ENCODE measurements around the gene MAP2K2. TPM values are rescaled to one million over a fixed set of nuclear protein-coding genes. Genes with fewer than 3 reads are reported as not detected.

Gene MAP2K2
- total RNA-seq, 1 donor from 2014 or later = 123 TPM

DNA sequence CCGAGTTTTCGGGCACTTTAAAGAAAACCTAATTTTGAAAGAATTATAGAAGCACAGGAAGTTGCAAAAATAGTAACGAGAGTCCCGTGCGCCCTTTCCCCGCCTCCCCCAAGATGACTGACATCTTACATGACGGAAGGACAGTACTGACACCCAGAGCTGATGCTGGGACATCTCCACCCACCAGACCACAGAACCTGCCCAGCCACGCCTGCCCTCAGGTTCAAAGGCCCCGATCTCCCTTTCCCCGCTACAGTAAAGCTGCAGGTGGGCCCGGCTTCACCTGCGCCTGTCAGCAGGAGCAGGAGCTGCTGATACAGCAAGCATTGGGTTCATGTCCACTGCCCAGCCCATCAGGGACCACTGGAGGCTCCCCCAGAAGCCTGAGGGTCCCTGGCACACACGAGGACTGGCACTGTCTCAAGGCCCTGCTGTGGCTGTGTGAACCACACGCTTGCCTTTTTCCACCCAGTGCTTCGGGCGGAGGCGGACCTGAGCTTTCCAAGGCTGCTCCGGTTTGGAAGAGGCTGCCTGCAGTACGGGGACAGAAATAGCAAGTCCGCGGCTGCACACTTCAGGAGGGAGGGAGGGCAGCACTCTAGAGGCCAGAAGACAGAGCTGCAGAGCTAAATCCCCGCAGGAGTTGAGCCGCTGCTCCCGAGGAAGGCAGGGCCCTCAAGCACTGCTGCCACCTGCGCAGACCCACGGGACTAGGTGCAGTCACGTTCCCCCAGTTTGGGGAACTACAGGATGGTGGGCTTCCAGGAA lies 8.7 kb downstream of the MAP2K2 start:
- DNase-seq (ENCODE audit: low read depth) = no peak
- H3K4me3 ChIP-seq (ENCODE audit: low read depth, low read length) = no peak overlapping the region
- TF ChIP-seq, protein P1, sequence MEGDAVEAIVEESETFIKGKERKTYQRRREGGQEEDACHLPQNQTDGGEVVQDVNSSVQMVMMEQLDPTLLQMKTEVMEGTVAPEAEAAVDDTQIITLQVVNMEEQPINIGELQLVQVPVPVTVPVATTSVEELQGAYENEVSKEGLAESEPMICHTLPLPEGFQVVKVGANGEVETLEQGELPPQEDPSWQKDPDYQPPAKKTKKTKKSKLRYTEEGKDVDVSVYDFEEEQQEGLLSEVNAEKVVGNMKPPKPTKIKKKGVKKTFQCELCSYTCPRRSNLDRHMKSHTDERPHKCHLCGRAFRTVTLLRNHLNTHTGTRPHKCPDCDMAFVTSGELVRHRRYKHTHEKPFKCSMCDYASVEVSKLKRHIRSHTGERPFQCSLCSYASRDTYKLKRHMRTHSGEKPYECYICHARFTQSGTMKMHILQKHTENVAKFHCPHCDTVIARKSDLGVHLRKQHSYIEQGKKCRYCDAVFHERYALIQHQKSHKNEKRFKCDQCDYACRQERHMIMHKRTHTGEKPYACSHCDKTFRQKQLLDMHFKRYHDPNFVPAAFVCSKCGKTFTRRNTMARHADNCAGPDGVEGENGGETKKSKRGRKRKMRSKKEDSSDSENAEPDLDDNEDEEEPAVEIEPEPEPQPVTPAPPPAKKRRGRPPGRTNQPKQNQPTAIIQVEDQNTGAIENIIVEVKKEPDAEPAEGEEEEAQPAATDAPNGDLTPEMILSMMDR (conservative IDR thresholded peaks at IDR 0.05; ENCODE audit: low read depth, low read length) = no peak

DNA sequence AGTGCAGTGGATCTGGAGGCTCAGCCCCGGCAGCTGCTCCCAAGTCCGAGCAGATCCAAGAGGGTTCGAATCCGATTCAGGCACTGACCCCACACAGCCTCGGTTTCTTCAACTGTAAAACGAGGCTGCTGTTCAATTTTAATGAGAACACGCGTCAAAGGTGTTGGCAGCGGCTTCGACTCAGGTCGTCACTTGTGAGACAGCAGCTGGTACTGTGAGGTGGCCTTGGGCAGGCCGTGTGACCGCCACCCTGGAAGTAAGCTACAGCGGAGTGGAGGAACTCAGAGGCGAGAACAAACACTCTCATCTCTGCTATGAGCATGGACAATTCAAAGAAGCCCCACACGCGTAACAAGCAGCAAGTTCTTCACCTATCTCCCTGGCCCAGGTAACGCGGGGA lies 9.7 kb downstream of the MAP2K2 start:
- no peak for DNase-seq (ENCODE audit: low read depth)
- TF ChIP-seq, protein P1 (conservative IDR thresholded peaks at IDR 0.05; ENCODE audit: low read depth, low read length) = no peak
- no peak overlapping the region for H3K4me3 ChIP-seq (ENCODE audit: low read depth, low read length)

DNA sequence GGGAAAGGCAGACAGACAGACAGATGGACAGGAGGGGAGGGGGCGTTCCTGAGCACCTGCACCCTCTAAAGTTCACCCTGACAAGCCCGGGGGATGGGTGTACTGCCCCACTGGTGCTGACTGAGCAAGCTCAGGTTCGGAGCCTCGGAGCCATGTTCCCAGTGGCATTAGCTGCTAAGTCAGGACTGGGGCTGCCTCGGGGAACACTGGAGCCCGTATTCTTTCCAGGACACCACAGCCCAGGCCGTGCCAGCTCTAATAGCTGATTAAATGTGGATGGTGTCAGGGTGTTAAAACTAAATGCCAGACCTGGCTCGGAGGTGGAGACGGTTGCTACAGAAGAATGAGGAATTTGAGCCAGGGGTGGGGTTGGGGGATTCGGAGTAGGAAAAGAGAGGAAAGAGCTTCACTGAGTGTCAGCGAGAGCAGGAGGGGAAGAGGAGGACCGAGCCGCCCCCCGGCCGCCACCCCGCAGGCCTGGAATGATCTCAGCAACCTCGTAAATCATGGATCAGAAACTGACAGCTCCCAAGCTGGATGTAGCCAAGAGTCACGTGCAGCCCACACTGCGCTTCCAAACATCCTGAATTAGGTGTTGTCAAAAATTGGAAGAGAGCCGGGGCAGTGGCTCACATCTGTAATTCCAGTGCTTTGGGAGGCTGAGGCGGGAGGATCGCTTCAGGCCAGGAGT lies 10.4 kb downstream of the MAP2K2 start:
- no peak for DNase-seq (ENCODE audit: low read depth)
- no peak overlapping the region for H3K4me3 ChIP-seq (ENCODE audit: low read depth, low read length)
- TF ChIP-seq, protein P1 (conservative IDR thresholded peaks at IDR 0.05; ENCODE audit: low read depth, low read length) = no peak

DNA sequence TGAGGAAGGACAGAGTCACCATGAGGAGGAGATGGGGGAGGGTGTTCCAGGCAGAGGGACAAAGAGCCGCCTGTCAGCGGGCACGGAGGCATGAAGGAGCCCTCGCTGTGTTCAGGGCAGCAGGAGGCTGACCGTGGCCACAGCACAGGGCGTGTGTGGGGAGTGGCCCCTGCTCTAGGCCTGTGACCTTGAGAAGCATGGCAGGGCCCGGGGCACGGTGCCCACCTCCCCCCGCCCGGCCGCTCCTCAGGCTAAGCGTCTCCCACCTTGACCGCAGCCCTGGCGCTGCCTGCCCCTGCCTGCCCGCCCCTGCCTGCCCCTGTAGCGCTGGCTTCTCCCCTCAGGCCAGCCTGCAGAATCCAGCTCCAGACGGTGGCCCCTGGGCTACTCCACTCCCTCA lies 11.6 kb downstream of the MAP2K2 start:
- no peak for DNase-seq (ENCODE audit: low read depth)
- H3K4me3 ChIP-seq (ENCODE audit: low read depth, low read length) = no peak overlapping the region
- TF ChIP-seq, protein P1 (conservative IDR thresholded peaks at IDR 0.05; ENCODE audit: low read depth, low read length) = no peak

DNA sequence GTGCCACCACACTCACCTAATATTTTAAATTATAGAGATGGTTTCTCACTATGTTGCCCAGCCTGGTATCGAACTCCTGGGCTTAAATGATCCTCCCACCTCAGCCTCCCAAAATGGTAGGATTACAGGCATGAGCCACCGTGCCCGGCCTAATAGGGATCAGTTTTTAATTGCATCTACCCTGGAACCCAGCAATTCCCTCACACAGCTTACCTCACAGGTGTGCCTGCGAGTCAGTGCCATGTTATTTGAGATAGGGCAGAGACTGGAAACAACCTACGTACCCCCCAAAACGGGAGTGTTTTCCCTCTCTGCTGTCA lies 14.3 kb downstream of the MAP2K2 start:
- no peak for DNase-seq (ENCODE audit: low read depth)
- TF ChIP-seq, protein P1 (conservative IDR thresholded peaks at IDR 0.05; ENCODE audit: low read depth, low read length) = no peak
- H3K4me3 ChIP-seq (ENCODE audit: low read depth, low read length) = no peak overlapping the region

DNA sequence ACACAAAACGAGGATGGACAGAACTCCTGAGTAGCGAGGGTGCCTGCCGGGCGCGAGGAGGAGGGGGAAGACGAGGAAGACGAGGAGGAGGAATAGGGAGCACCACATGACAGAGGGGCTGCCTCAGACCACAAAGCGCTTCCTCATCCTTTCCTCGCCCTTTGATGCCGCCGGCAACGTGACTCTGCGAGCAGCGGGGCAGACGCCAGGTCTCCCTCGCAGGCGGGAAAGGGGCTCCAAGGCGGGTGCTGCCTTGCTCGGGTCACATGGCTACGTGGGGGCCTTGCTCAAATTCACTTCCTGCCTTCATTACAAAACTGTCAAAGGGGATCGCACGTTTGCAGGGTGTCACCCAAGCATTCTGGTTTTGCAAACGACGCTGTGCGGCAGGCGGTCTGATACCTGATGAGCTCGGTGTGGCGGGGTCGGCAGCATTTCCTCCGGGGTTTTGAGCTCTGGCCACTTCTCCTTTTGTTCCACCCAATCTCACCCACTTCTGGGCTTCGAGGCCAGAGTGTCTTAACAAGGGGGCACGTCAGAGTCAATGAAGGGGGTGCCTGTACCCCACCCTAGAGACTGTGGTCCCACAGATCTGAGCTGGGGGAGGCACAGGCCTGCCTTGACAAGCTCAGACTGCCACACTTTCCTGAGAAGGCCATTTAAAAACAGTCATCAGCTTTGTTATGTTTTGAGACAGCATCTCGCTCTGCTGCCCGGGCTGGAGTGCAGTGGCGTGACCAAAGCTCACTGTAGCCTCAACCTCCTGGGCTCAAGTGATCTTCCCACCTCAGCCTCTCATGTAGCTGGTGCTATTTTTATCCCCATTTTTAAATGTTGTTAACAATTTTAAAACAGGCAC lies 14.9 kb downstream of the MAP2K2 start:
- no peak for DNase-seq (ENCODE audit: low read depth)
- TF ChIP-seq, protein P1 (conservative IDR thresholded peaks at IDR 0.05; ENCODE audit: low read depth, low read length) = no peak

More for the DNA sequence above, 14.9 kb downstream of the MAP2K2 start:
- no peak overlapping the region for H3K4me3 ChIP-seq (ENCODE audit: low read depth, low read length)

Measured in epithelial cell of proximal tubule (primary cell).